Endometrial microvascular endothelial cells (primary cell): ENCODE results near the gene MTURN. TPM values are rescaled to one million over a fixed set of nuclear protein-coding genes. Genes with fewer than 3 reads are reported as not detected.

ENCODE experiments used
- in situ Hi-C: cut with HindIII; loops from 2 replicates; pipeline ENCODE4 v1.10.0; 2017; ENCODE audit warnings: low sequenced_read_pairs, low pct_unique_long_range_greater_than_20kb; ENCODE audit errors: inconsistent ontology term
- total RNA-seq: library from RNA; depleted of rRNA; stranded (reverse); fragments of >200 nt; gene quantifications from one replicate; pipeline ENCODE4 v1.2.3, GENCODE V29; 2015; ENCODE audit errors: inconsistent ontology term

MTURN gene
- total RNA-seq, 1 donor from 2014 or later = 22.1 TPM

DNA sequence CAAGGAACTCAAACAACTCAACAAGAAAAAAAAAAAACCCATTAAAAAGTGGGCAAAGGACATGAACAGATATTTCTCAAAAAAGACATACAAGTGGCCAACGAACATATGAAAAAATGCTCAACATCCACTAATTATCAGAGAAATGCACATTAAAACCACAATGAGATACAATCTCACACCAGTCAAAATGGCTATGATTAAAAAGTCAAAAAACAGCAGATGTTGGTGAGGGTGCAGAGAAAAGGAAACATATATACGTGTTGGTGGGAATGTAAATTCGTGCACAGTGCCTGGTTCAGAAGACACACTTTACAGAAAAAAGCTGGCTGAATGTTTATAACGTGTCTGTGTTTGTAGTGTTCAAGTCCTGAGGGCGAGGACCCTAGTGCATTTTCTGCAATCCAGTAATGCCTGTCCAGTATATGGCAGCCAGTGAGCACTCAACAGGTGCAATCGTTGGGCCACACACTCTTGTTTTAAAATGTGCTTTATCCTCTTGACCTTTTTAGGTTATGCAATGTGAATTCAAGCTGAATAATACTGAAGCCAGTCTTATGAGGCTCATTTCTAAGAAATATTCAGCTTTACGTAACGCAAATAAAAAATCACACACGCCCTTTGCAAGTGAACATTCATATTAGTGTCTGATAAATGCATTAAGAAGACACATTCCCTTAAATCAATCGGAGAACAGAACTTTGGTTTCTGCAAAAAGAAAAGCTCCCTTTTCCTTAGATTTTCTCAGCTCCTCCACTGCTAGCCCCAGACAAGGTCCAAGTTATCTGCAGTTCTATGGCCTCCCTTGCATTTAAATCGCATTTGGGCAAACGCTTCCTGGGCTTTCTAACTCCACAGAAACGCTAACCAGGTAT is 813 bp upstream of the MTURN start:
- in situ Hi-C loops = no loop called here

- in situ Hi-C loops = no loop called here
Observed at GRCh38 chr7:30135301-30136116, 723 bp downstream of the MTURN start.

DNA sequence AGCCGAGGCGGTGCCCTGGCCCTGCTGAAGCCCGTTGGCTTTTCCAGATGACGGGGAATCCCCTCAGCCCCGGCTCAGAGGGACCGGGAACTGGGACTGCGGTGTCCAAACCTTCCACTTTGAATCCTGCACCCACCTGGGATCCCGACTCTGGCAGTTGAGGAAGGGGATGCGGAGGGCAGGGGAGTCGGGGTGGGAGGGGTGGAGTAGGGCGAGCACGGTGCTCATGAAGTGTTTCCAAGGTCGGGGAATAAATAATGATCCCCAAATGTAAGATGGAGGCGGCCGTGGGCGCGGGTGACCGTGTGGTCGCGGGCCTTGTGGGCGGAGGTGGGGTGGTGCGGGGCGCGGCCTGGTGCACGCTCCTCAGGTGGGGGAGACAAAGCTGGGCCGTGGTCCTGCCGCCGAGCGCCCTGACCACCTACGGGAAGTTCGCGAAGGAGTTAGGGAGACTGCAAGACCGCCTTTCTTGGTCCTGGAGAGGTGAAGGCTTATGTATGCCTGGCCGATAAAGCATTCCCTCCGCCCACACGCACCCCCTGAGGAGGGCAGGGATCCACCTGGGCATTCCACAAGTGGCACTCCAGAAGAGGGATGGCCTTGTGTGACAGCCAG is 1.4 kb downstream of the MTURN start:
- in situ Hi-C loops = no loop called here

DNA sequence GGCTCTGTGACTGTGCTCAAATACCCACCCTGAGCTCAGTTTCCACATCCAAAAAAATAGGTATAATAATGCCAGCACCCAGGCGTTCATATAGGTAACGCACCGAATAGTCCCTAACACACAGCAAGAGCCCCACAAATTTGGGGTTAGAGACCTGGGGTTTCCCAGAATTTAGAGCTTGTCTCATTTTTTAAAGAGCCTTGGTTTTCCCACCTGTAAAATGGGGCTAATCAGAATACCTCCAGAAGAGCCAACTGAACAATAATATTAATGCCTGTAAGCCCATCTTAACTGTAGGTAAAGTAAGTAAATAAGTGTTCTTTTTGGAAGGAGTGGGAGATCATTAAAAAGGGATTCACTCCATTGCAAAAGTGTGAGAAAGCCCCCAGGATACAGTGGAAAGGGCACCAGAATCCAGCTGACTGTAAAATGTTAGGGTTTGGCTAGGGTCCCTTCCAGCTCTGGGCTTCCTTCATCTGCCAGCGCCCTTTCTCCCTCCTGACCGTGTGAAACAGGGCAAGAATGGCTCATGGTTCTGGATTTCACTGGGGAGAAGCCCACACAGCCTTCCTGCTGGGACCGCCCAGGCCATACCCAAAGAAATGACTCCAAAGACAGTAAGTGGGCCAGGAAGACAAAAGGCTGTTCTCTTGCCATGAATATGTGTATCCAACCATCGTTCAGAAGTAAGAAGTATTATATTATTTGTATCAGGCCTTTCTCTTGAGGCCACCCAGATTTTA is 2.1 kb downstream of the MTURN start:
- in situ Hi-C loops = no loop called here

DNA sequence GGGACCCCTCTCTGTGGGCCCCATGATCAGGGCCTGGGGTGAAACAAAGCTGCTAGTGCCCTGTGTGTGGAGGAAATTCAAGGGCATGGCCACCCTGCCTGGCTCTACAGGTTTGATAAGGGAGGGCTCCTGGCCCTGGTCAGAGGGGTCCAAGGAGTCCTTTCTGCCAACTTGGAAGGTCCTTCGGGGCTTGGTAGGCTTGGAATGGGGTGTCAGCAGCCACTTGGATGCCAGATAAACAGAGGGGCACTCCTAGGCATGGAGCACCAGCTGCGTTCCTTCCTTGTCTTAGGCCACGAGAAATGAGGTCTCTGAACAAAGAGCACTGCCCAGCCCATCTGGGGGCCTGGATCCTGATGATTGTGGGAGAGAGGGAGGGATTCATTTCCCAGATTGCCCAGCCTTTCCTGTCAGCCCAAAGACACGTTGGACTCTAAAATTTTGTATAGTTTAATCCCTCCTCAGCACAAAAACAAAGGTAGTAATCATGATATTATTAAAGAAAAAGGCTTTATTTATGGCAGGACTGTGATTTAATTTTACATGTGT is 5.1 kb downstream of the MTURN start:
- in situ Hi-C loops = no loop called here

GRCh38 chr7:30140456-30140855 is 5.7 kb downstream of the MTURN start:
- in situ Hi-C loops = no loop called here

GRCh38 chr7:30142710-30143109 is 7.9 kb downstream of the MTURN start:
- in situ Hi-C loops = no loop called here

GRCh38 chr7:30143748-30144251 is 9.0 kb downstream of the MTURN start:
- in situ Hi-C loops = no loop called here

GRCh38 chr7:30144657-30145306 is 10.0 kb downstream of the MTURN start:
- in situ Hi-C loops = no loop called here

GRCh38 chr7:30145426-30145970 is 10.7 kb downstream of the MTURN start:
- in situ Hi-C loops = no loop called here

DNA sequence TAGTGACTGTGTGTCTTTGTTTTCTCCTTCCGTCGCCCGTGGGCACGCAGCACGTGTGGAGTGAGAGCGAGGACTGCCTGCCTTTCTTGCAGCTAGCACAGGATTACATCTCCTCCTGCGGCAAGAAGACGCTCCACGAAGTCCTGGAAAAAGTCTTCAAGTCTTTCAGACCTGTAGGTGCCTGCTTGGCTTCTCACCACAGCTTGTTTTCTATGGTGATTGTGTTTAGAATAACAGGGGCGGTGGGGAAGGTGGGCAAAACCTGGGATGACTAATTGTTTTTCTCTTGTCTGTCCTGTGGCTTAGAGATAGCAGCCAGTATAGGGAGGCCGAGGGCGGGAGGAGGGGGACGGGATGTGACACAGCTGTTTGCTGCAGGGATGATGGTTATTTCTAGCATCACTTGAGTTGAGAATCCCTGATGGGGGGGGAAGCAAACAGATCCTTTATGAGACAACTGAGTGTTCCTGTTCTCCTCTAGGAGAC is 11.4 kb downstream of the MTURN start:
- in situ Hi-C loops = no loop called here

DNA sequence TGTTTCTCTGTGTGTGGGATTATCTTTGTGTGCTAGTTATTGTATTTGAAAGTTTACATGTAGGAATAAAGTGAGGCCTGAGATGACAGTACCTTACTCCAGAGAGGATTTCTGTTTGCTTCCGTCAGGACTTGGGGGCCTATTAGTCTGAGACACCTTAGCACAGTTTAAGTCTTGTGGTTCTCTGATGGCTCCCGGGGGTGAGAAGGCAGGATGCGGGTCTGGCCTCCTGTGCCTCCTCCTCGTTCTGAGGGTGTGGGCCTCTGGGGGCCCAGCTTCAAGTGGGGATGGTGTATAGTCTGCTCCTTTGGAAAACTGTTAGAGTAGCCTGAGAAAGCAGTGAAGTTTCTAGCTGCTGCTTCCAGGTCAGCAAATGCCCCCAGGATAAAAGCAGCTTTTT is 12.4 kb downstream of the MTURN start:
- in situ Hi-C loops = no loop called here

DNA sequence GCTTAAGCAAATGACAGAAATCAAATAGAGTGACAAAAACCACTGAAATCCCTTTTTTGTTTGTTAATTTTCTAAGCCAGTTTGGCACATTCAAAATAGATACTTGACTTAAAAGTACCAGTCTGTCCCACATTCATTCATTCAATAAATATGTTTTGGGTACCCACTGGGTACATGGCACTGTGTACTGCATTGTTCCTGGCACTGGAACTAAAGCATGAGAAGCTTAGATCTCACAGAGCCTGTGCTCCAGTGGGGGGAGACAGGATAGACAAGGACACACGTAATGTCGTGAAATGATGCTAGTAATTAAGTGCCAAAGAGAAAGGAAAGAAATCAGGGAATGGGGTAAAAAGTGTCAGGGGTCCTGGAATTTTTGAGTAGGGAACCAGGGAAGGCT is 13.0 kb downstream of the MTURN start:
- in situ Hi-C loops = no loop called here

- in situ Hi-C loops = no loop called here
Observed at GRCh38 chr7:30148426-30148825, 13.6 kb downstream of the MTURN start.

DNA sequence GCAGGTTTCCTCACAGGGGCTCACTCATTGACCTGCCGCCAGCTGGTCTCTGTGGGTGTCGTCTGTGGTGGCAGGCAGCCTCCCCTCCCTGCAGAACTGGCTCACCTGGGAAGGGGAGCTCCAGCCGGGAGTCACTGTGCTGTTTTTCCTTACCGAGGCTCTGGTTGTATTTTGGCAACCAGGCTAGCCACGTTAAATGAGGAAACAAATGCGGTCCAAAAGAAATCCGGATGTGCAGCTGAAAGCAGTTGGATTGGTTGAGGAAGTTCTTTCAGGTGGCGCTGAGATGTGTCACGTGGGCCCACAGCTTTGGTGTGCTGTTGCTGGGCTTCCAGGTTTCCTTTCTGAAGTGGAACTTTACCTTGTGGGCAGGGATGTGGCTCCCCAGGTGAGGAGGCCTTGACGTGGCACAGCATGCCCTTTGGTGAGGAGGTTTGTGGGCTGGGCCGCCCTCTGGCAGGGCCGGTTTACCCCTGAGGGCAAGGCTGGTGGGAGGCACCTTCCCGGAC is 14.2 kb downstream of the MTURN start:
- in situ Hi-C loops = no loop called here

DNA sequence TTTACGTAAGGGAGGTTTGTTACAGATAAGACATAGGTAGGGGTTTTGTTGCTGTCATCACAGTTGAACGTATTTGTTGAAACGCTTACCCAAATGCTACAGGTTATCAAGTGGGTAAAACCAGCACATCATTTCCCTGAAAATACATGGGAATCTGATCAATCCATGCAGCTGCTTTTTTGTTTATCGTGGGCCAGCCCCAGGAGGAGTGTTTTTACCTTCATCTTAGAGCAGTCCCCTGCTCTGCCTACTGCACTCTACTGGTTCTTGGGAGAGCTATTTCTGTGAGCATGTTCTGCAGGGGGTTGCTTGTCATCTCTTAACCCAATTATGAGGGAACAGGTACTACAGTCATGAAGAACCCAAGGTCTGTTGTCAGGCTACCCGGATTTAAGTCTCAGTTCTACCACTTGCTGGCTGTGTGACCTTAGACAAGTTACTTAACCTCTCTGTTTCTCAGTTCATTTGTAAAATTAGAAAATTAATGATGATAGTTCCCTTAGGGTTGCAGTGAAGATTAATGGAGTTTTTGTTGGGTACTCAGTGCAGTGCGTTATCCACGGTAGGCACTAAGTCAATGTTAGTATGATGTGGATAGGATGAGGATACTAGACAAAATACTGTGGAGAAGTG is 15.0 kb downstream of the MTURN start:
- in situ Hi-C loops = no loop called here

DNA sequence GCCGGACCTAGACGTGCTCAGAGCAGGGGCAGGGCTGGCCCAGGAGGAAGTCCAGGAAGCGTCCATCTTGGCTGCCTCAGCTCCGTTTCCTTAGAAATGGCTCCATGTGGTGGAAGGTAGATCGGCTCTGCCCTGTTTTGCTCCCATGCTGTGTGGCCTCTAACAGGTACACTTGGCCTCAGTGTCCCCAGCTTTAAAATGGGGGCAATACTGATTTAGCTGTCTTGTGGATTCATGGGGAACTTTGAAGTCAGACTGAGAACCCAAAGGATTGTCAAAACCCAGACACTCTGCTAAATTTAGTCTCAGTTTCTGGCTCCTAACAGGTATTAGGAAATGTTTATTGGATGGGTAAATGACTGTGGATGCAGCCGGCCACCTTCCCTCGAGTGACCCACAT is 15.9 kb downstream of the MTURN start:
- in situ Hi-C loops = no loop called here
